Left lung (tissue), 10 donors: Measurements from ENCODE around the gene CEP57. TPM values are rescaled to one million over a fixed set of nuclear protein-coding genes. Genes with fewer than 3 reads are reported as not detected.

Source experiments
- ATAC-seq: fragments of 200-7000 bp; cut with Tn5 transposase; one replicate; pipeline ENCODE4 v1.9.1; 2020; ENCODE audit warnings: moderate library complexity
- DNase-seq, 4 donors: peaks; one replicate each; pipeline ENCODE4 v3.0.0-alpha.2; 2013 to 2020
- H3K27ac ChIP-seq, 2 donors: fragments of 200-600 bp; sonication (generic) in 1 of 2; one replicate each; pipeline versions ENCODE4 v1.5.0 to v1.8.0; 2020 to 2021
- H3K27me3 ChIP-seq, 2 donors: fragments of 200-600 bp; sonication (generic) in 1 of 2; one replicate each; pipeline versions ENCODE4 v1.5.0 to v1.8.0; 2020 to 2021
- H3K36me3 ChIP-seq, 2 donors: fragments of 200-600 bp; sonication (generic) in 1 of 2; one replicate each; pipeline versions ENCODE4 v1.5.0 to v1.8.0; 2020 to 2021
- H3K4me1 ChIP-seq, 2 donors: fragments of 200-600 bp; one replicate each; pipeline ENCODE4 v1.8.0; 2021
- H3K4me3 ChIP-seq, 2 donors: fragments of 200-600 bp; sonication (generic) in 1 of 2; one replicate each; pipeline versions ENCODE4 v1.5.0 to v1.8.0; 2020 to 2021; ENCODE audit warnings: mild to moderate bottlenecking in 1 of 2
- H3K9me3 ChIP-seq, 2 donors: fragments of 200-600 bp; sonication (generic) in 1 of 2; one replicate each; pipeline versions ENCODE4 v1.5.0 to v1.8.0; 2020 to 2021
- intact Hi-C, 2 donors: fragments of 100-400 bp; cut with DNase I; formaldehyde crosslinking; loops; one replicate each; pipeline versions ENCODE4 v1.11.2 to v1.14.2; 2022
- polyA plus RNA-seq, 6 donors: library from polyadenylated mRNA; unstranded; fragments of 120-200 nt; gene quantifications; one replicate each; pipeline ENCODE4 v1.2.1, GENCODE V29; 2013; ENCODE audit not compliant: insufficient read length in 6 of 6
- total RNA-seq, 2 donors: library from RNA; stranded (reverse); fragmentation: NEBNext Ultra II Directional; extraction: Animal tissue kit (Norgen Biotek cat#: 25700); gene quantifications; one replicate each; pipeline ENCODE4 v1.2.1, GENCODE V29; 2021
- TF ChIP-seq, protein P1 (sequence below), 2 donors: fragments of 200-600 bp; sonication (generic) in 1 of 2; IDR thresholded peaks; one replicate each; pipeline versions ENCODE4 v1.5.0 to v1.8.0; 2021; ENCODE audit warnings: antibody characterized with exemption in 2 of 2
- donor health status: DM: no; HTN: yes; CAD: no.
- donor health status: DM: no; HTN: no; CAD: no.

CEP57 gene
- total and polyA plus RNA-seq, 8 donors = 28.3 to 148 (median 113) TPM

GRCh38 chr11:95793116-95793515 lies 2.8 kb downstream of the CEP57 start:
- Histone ChIP-seq H3K9me3 (no peaks in the 10 kb centered on the region), H3K27me3 (no peaks in the 10 kb centered on the region), H3K27ac (no peak overlapping the region), H3K4me1 (peaks cover 12 to 26% of the 10 kb centered on the region in 2 donors), H3K4me3 (no peak overlapping the region), H3K36me3 (no peaks in the 10 kb centered on the region)
- ATAC-seq = no peak
- TF ChIP-seq, protein P1, sequence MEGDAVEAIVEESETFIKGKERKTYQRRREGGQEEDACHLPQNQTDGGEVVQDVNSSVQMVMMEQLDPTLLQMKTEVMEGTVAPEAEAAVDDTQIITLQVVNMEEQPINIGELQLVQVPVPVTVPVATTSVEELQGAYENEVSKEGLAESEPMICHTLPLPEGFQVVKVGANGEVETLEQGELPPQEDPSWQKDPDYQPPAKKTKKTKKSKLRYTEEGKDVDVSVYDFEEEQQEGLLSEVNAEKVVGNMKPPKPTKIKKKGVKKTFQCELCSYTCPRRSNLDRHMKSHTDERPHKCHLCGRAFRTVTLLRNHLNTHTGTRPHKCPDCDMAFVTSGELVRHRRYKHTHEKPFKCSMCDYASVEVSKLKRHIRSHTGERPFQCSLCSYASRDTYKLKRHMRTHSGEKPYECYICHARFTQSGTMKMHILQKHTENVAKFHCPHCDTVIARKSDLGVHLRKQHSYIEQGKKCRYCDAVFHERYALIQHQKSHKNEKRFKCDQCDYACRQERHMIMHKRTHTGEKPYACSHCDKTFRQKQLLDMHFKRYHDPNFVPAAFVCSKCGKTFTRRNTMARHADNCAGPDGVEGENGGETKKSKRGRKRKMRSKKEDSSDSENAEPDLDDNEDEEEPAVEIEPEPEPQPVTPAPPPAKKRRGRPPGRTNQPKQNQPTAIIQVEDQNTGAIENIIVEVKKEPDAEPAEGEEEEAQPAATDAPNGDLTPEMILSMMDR (IDR thresholded peaks at IDR 0.05) = no peak
- intact Hi-C loops = no loop called here
- no peak for DNase-seq

- TF ChIP-seq, protein P1 (IDR thresholded peaks at IDR 0.05) = no peak
- Histone ChIP-seq H3K9me3 (no peaks in the 10 kb centered on the region), H3K4me3 (no peak overlapping the region), H3K27ac (no peak overlapping the region), H3K4me1 (peaks cover 6 to 18% of the 10 kb centered on the region in 2 donors), H3K36me3 (no peaks in the 10 kb centered on the region), H3K27me3 (no peaks in the 10 kb centered on the region)
- no peak for ATAC-seq
- intact Hi-C loops = no loop called here
- DNase-seq = no peak
These were observed 3.8 kb downstream of the CEP57 start for GRCh38 chr11:95794086-95794485.

DNA sequence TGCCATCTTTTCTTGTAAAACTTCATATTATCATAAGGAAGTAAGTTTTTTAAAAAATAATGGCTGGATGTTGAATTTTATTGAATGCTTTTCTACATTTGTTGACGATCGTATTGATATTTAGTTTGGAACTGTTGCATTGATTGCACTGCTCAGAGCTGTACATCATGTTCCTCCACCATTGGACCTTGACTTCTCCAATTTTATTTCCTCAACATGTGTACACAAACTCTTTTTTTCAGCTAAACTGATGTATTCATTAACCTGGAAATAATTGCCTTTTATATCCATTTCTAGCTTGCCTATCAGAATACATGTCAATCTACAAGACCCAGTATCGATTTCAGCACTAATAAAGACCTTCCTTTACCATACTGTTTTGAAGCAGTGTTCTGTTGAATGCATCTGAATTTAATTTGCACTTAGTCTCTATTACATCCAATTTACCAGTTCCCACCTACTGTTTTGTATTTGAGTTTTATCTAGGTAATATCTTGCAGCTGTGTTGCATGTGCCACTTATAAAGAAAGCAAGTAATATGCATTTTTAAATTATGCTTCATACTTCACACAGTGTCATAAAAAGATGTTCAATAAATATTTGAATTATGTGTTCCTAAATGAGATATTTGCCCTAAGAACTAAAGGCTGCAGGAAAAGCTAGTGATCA lies 5.5 kb downstream of the CEP57 start:
- DNase-seq (no peak), ATAC-seq (no peak)
- Histone ChIP-seq H3K4me3 (no peak overlapping the region), H3K27me3 (no peaks in the 10 kb centered on the region), H3K9me3 (no peaks in the 10 kb centered on the region), H3K36me3 (peaks cover 0 to 14% of the 10 kb centered on the region in 2 donors), H3K27ac (no peak overlapping the region), H3K4me1 (peaks cover 6 to 18% of the 10 kb centered on the region in 2 donors)
- intact Hi-C loops = no loop called here
- TF ChIP-seq, protein P1 (IDR thresholded peaks at IDR 0.05) = no peak

- Histone ChIP-seq H3K4me1 (peaks cover 6 to 14% of the 10 kb centered on the region in 2 donors), H3K27me3 (no peaks in the 10 kb centered on the region), H3K36me3 (peaks cover 0 to 17% of the 10 kb centered on the region in 2 donors), H3K27ac (no peak overlapping the region), H3K4me3 (no peak overlapping the region), H3K9me3 (no peaks in the 10 kb centered on the region)
- ATAC-seq (no peak), DNase-seq (peak in 1 of 4 donors; percentile 13)
- intact Hi-C loops = no loop called here
- TF ChIP-seq, protein P1 (IDR thresholded peaks at IDR 0.05) = no peak
These were observed 6.2 kb downstream of the CEP57 start for GRCh38 chr11:95796501-95796900.

DNA sequence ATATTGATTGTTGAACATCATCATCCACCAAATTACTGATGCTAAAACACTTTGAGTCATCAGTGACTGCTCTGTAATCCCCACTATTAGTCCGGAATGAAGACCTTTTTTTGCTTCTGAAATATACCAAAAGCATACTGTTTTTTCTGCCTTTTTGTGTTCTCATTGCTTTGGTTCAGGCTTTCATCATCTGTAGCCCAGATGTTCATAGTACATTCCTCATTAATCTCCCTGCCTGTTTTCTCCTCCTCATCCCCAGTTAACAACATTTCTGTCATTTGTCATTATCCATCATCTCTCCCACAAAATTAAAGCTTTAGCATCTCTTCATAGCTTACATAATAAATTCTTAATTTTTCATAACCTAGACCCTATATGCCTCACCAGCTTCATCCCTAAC lies 9.2 kb downstream of the CEP57 start:
- H3K27me3 ChIP-seq = no peaks in the 10 kb centered on the region
- TF ChIP-seq, protein P1 (IDR thresholded peaks at IDR 0.05) = no peak
- no peak overlapping the region for H3K4me3 ChIP-seq
- peaks cover 0 to 24% of the 10 kb centered on the region in 2 donors for H3K36me3 ChIP-seq
- no peak overlapping the region for H3K27ac ChIP-seq
- no peaks in the 10 kb centered on the region for H3K4me1 ChIP-seq
- DNase-seq (no peak), ATAC-seq (no peak)
- H3K9me3 ChIP-seq = no peaks in the 10 kb centered on the region
- intact Hi-C loops = no loop called here
